Mucosa of stomach (tissue), 1 donor: ENCODE results near the gene CACHD1.

Experiments used
- H3K27me3 ChIP-seq: one replicate; pipeline ENCODE4 v1.7.0; 2013; ENCODE audit warnings: mild to moderate bottlenecking, low read length; ENCODE audit not compliant: control insufficient read depth, insufficient read depth
- H3K36me3 ChIP-seq: one replicate; pipeline ENCODE4 v1.7.0; 2013; ENCODE audit warnings: low read length; ENCODE audit not compliant: control insufficient read depth, insufficient read depth
- H3K4me1 ChIP-seq: one replicate; pipeline ENCODE4 v1.7.0; 2013; ENCODE audit warnings: mild to moderate bottlenecking, low read length; ENCODE audit not compliant: control insufficient read depth, insufficient read depth
- H3K4me3 ChIP-seq: one replicate; pipeline ENCODE4 v1.7.0; 2013; ENCODE audit warnings: low read length
- H3K9ac ChIP-seq: one replicate; pipeline ENCODE4 v1.7.0; 2013; ENCODE audit warnings: mild to moderate bottlenecking, low read length, moderate library complexity
- H3K9me3 ChIP-seq: one replicate; pipeline ENCODE4 v1.7.0; 2013; ENCODE audit warnings: mild to moderate bottlenecking, low read length, moderate library complexity; ENCODE audit not compliant: control insufficient read depth
- donor health status: Pancreatic carcinoma.

Gene CACHD1

DNA sequence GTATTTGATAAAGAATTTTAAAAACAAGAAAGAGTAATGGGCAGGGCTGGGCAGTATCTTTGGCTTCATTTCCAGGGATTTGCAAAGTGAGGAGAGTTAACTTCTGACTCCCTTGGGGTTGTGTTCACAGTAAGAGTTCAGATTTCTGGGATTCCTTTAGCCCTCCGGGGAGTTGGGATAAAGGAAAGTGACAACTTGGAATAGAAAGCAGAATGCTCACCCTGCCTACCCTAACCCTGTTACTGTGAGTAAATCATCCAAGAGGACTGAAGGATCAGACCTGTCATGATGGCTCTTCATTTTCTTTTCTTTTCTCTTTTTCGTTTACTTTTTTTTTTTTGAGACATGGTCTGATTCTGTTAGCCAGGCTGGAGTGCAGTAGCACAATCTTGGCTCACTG is 76.1 kb downstream of the CACHD1 start:
- Histone ChIP-seq H3K4me1 (peaks cover 6% of the 10 kb centered on the region), H3K36me3 (no peaks in the 10 kb centered on the region), H3K27me3 (no peaks in the 10 kb centered on the region), H3K9me3 (no peaks in the 10 kb centered on the region), H3K9ac (no peak overlapping the region), H3K4me3 (no peak overlapping the region)

DNA sequence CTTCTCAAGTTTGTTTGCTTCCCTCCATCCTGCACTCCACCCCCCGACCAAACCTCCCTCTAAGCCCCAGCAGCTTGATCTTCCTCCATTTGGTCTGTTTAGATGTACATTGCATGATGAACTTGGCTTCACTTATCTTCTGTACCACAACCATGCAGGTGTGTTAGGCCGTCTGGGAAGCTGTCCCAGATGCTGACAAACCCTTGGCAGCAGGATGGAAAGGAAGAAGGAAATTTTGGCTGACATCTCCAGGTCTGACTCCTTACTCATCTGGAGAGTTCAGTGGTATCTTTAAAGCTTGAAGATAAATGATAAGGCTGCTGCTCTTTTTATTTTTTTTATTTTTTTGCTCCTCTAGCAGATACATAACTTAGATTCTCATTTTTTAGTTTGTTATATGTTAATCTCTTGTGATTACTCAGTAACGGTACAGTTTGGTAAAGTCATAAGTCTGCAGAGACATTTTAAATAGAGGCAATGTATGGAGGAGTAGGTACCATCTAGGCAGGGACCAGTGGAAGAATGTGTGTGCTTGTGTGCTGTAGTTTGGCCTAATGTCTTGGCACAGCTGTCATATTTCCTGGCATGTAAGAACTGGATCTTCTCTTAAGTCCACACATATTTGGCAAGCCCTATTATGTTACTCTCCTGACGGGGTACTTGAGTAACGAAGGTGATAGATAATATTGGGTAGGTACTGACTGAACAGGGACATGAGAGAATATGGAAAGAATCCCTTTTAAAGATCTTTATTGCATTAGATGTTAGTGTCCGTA is 79.7 kb downstream of the CACHD1 start:
- Histone ChIP-seq H3K9me3 (no peaks in the 10 kb centered on the region), H3K4me3 (no peak overlapping the region), H3K36me3 (no peaks in the 10 kb centered on the region), H3K4me1 (no peaks in the 10 kb centered on the region), H3K27me3 (no peaks in the 10 kb centered on the region), H3K9ac (no peak overlapping the region)

DNA sequence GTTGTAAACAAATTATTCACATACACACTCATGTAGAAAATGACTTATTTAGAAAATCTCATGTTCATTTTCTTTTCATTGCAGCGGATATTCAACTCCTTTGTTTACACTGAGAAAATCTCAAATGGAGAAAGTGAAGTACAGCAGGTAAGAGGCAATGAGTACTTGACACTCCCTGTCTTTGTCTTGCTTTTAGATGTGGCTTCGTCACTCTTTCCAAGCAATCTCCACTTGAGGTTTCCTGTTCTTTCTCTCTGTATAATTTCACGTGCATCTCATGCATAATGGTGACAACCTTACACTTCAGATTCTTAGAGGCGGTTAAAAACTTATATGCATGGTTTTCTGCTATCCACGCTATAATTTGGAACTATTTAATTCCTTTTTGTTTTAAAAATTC is 80.6 kb downstream of the CACHD1 start:
- H3K27me3 ChIP-seq: no peaks in the 10 kb centered on the region
- no peaks in the 10 kb centered on the region for H3K9me3 ChIP-seq
- no peaks in the 10 kb centered on the region for H3K4me1 ChIP-seq
- no peaks in the 10 kb centered on the region for H3K36me3 ChIP-seq
- H3K9ac ChIP-seq: no peak overlapping the region
- no peak overlapping the region for H3K4me3 ChIP-seq

DNA sequence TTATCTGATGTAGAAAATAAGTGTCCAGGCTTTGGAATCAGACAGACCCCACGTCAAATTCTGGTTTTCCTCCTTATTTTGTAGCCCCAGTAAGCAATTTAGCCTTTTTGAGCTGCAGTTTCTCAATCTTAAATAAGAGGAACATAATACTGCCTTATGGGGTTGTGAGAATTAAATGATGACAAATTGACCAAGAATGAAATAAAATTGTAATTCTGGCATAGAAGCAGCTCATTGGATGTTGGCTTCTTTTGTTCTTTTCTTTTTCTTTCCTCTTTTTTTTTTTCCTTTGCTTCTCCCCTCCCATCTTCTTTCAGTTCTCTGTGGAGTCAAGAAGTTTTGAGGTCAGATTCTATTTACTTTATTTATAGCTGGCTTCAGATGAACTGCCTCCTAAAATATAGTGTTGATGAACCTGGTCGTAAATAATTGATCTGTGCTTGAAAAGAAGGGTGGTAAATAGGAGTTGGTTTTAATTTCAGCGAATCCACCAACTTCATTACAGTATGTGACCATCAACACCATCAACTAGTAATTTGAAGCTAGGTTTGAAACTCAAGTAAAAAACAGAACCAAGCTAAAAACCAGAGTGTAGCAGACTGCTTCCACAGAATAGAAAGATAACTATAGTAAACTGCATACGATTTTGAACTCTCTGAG is 81.1 kb downstream of the CACHD1 start:
- H3K4me1 ChIP-seq: no peaks in the 10 kb centered on the region
- H3K4me3 ChIP-seq: no peak overlapping the region
- no peaks in the 10 kb centered on the region for H3K36me3 ChIP-seq

DNA sequence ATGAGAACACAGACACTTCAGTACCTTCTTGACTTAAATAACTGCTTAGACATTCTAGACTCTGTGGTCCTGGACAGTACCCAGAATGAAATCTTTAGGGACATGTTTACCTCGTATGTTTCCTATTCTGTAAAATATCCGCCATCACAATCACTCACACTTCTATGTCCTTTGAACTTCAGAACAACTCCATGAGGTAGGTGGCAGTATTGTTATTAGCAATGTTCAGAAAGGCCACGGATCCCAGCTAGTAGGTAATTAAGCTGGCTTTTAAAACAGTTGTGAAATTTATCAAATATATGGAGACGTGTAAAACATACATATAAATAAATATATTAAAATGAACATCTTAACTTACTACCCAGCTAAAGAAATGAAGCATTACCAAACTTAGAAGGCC is 83.4 kb downstream of the CACHD1 start:
- no peaks in the 10 kb centered on the region for H3K4me1 ChIP-seq
- no peaks in the 10 kb centered on the region for H3K27me3 ChIP-seq
- no peak overlapping the region for H3K9ac ChIP-seq
- H3K9me3 ChIP-seq: no peaks in the 10 kb centered on the region
- no peaks in the 10 kb centered on the region for H3K36me3 ChIP-seq
- no peak overlapping the region for H3K4me3 ChIP-seq

More for the DNA sequence above, 81.1 kb downstream of the CACHD1 start:
- Histone ChIP-seq H3K9ac (no peak overlapping the region), H3K27me3 (no peaks in the 10 kb centered on the region), H3K9me3 (no peaks in the 10 kb centered on the region)

DNA sequence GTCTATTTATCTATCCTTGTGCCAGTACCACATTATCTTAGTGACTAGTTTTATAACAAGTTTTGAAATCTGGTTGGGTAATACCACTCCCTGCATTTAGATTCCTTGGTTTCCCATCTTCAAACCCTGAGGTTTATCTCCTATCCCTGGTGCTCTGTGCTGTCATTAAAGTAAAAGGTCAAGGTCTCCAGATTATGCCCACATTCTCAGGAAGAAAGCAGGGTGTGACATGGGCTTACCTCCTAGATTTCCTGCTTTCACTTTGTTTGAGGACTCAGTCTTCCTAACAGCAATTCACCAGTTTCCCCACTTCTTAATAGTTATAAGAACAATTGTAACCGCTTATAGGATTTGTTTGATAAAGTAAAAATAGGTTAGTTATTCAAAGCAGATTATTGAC is 86.0 kb downstream of the CACHD1 start:
- no peak overlapping the region for H3K4me3 ChIP-seq
- H3K9ac ChIP-seq: no peak overlapping the region
- no peaks in the 10 kb centered on the region for H3K9me3 ChIP-seq
- no peaks in the 10 kb centered on the region for H3K4me1 ChIP-seq
- H3K36me3 ChIP-seq: no peaks in the 10 kb centered on the region
- no peaks in the 10 kb centered on the region for H3K27me3 ChIP-seq

DNA sequence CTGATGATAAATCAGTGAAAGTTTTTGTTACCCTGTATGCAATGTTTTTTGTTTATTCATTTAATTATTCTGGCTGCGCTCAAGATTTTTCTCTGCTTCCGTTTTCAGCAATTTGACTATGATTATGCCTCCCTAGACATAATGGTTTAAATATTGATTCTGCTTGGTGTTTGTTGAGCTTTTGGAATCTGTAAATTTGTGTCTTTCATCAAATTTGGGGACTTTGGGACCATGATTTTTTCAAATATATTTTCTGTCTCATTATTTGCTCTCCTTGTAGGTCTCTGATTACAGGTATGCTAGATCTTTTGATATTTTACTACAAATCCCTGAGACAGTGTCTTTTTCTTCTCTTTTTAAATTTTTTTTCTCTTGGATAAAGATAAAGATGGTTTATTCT is 92.1 kb downstream of the CACHD1 start:
- Histone ChIP-seq H3K27me3 (no peaks in the 10 kb centered on the region), H3K36me3 (no peaks in the 10 kb centered on the region), H3K4me1 (no peaks in the 10 kb centered on the region), H3K4me3 (no peak overlapping the region), H3K9me3 (no peaks in the 10 kb centered on the region), H3K9ac (no peak overlapping the region)

DNA sequence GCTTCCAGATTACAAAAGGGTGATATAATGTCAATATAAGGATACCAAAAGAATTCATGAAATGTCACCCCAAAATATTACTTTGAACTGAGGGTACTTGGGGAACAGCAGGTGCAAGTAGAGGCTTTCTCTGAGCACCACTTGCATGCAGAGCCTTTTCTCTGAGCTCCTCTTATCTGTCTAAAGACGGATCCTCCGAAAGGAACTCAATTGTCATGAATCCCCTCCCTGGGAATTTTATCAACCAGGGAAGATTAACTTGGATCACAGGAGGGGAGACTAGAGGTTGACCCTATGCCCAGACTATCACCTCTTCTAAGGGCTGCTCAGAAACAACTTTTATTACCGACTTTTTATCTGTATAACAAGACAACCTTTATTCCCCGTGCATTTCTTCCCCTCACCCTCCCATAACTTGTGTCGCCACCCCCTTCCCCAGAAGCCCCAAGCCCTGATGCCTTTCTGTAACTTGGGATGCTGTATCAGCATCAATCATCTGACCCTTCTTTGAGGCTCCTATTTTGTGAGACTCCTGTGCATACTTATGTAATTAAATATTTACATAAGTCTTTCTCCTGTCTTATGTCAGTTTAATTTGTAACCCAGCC is 94.1 kb downstream of the CACHD1 start:
- Histone ChIP-seq H3K9ac (no peak overlapping the region), H3K36me3 (no peaks in the 10 kb centered on the region), H3K4me3 (no peak overlapping the region), H3K4me1 (no peaks in the 10 kb centered on the region), H3K27me3 (no peaks in the 10 kb centered on the region), H3K9me3 (no peaks in the 10 kb centered on the region)

DNA sequence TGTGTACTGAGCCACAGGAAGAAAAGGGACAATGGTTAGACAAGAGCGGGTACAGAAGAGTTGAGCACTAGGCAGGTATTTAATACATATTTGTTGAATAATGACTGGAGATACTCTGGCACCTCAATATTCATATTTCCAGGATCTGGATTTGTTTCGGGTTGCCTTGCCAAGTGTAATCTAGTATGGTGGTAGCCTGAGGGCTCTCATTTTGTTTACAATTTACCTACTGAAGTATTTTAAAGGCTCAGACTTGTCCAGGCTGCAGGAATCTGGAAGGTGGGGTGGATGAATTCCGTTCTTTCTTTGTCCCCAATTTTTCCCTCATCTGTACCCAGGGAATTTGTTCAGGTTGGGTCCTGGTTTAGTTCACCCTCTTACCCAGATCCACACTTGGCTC is 95.0 kb downstream of the CACHD1 start:
- Histone ChIP-seq H3K36me3 (no peaks in the 10 kb centered on the region), H3K9ac (no peak overlapping the region), H3K9me3 (no peaks in the 10 kb centered on the region), H3K27me3 (no peaks in the 10 kb centered on the region), H3K4me3 (no peak overlapping the region), H3K4me1 (no peaks in the 10 kb centered on the region)

DNA sequence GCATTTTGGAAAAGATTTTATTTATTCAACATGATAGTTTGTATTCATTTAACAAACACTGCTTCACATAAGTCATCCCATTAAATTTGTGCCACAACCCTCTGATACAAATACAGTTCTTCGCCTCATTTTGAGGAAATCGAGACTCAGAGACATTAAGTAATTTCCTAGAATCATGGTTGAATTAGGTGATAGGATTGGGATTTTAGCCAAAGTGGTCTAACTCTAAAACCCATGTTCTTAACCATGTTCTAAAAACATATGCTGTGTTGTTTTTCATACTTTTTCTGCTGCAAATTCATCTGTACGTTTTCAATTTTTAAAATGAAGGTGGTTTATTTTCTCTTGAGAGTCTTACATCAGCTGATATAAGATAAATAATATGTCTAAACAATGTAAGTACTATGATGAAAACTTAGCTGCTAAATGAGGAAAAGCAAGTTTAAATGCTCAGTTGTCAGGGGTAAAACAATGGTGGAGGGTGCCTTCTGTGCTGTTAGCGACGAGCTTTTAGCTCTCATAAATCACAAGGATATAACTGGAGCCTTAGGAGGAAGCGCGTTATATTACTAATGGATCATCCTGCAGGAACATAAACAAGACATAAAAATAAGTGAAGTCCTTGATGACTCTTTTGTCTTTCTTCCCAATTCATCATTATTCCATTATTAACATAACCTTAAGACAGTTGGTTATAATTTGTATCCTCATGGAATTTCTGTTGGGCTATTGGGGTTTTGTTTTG is 97.7 kb downstream of the CACHD1 start:
- H3K4me3 ChIP-seq: no peak overlapping the region
- no peaks in the 10 kb centered on the region for H3K27me3 ChIP-seq
- no peaks in the 10 kb centered on the region for H3K4me1 ChIP-seq
- H3K9ac ChIP-seq: no peak overlapping the region
- H3K9me3 ChIP-seq: no peaks in the 10 kb centered on the region
- H3K36me3 ChIP-seq: no peaks in the 10 kb centered on the region

DNA sequence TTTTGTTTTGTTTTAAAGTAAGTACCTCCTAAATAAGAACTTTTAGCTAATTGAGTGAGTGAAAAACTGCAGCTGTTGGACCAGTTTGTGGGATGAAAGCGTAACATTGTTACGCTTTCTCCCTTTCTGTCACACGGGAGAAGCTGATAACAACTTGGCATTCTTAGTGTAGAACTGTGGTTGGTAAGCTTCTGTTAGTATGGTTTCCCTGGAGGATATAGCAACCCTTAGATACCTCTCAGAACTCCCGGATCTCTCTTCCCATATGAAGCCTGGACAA is 98.2 kb downstream of the CACHD1 start:
- Histone ChIP-seq H3K4me1 (no peaks in the 10 kb centered on the region), H3K4me3 (no peak overlapping the region), H3K9ac (no peak overlapping the region), H3K27me3 (no peaks in the 10 kb centered on the region), H3K36me3 (no peaks in the 10 kb centered on the region), H3K9me3 (no peaks in the 10 kb centered on the region)

DNA sequence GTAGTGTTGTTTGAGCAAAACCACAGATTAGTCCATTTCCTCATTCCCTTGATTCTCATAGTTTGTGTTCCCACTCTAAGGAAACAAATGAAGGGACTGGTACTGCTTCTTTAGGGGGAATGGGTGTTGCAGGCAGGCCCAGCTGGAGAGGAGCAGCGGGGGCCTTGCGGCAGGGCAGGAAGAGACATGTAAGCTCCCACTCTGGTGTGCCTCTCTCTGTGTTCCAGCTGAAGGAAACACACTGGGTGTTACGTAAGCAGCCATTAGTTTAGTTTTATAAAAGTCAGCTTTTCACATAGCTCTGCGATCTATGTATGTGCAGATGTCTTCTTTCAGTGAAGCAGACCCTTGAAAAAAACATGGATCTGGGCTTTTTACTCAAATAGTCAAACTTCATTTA is 99.5 kb downstream of the CACHD1 start:
- no peak overlapping the region for H3K9ac ChIP-seq
- no peaks in the 10 kb centered on the region for H3K36me3 ChIP-seq
- no peaks in the 10 kb centered on the region for H3K27me3 ChIP-seq
- no peak overlapping the region for H3K4me3 ChIP-seq
- H3K9me3 ChIP-seq: no peaks in the 10 kb centered on the region
- H3K4me1 ChIP-seq: no peaks in the 10 kb centered on the region
